Measurements from ENCODE around the gene C8G. TPM values are rescaled to one million over a fixed set of nuclear protein-coding genes. Genes with fewer than 3 reads are reported as not detected.

C8G gene
- total and polyA plus RNA-seq, 2 of the 13 experiments (the other 11 are each of a cell fraction or from before 2014, with no cell fraction given), result 4.9 to 12.8 TPM

GRCh38 chr9:136991993-136992818, 47.2 kb downstream of the C8G start, which contains the start of gene PAXX (continued):
- TF ChIP-seq PBX3 (CRISPR knock-in tag; IDR thresholded peaks at IDR 0.05; ENCODE audit: borderline replicate concordance) (no peak), ZBTB20 (CRISPR knock-in tag; IDR thresholded peaks at IDR 0.05; ENCODE audit: borderline replicate concordance, low read depth) (no peak), ZNF724P (CRISPR knock-in tag; IDR thresholded peaks at IDR 0.05; ENCODE audit: borderline replicate concordance) (peak; percentile 31; the same call in 1 of the 2 replicates), ZNF598 (CRISPR knock-in tag; IDR thresholded peaks at IDR 0.05; ENCODE audit: borderline replicate concordance) (peak; percentile 42; the same call in 1 of the 2 replicates), ZNF468 (CRISPR knock-in tag; IDR thresholded peaks at IDR 0.05) (0 out of 2 replicates have a peak, but pooled peaks have one; percentile 33), ZBTB43 (CRISPR knock-in tag; conservative IDR thresholded peaks at IDR 0.05) (0 out of 2 replicates have a peak, but pooled peaks have one; percentile 42), ZZZ3 (CRISPR knock-in tag; IDR thresholded peaks at IDR 0.05; ENCODE audit: borderline replicate concordance) (no peak), ZNF263 (CRISPR knock-in tag; IDR thresholded peaks at IDR 0.05) (no peak), LRRFIP1 (CRISPR knock-in tag; conservative IDR thresholded peaks at IDR 0.05) (no peak), ZSCAN5A (CRISPR knock-in tag; IDR thresholded peaks at IDR 0.05; ENCODE audit: borderline replicate concordance) (no peak), RBFOX2 (IDR thresholded peaks at IDR 0.05; ENCODE audit: low read depth, low read length) (peak; percentile 69), SIN3B (IDR thresholded peaks at IDR 0.05; ENCODE audit: low read length) (no peak), EZH2 (conservative IDR thresholded peaks at IDR 0.05; ENCODE audit: low read depth, low read length) (no peak), CREBL2 (CRISPR knock-in tag; IDR thresholded peaks at IDR 0.05; ENCODE audit: borderline replicate concordance) (peak; percentile 49; the same call in 1 of the 2 replicates), ZNF30 (CRISPR knock-in tag; IDR thresholded peaks at IDR 0.05) (0 out of 2 replicates have a peak, but pooled peaks have one; percentile 35), CREB3 (CRISPR knock-in tag; IDR thresholded peaks at IDR 0.05) (0 out of 2 replicates have a peak, but pooled peaks have one; percentile 68), HNF4G (IDR thresholded peaks at IDR 0.05; ENCODE audit: borderline replicate concordance, low read depth, low read length) (no peak), HNF4G (CRISPR knock-in tag; IDR thresholded peaks at IDR 0.05; ENCODE audit: borderline replicate concordance, low read depth) (no peak), GTF3A (CRISPR knock-in tag; conservative IDR thresholded peaks at IDR 0.05) (no peak), MAX (IDR thresholded peaks at IDR 0.05) (peak; percentile 86)
